Measurements from ENCODE around the gene UBAC2.
"Not testable (repeated sequence)": the region's sequence is repeated elsewhere in the genome, so short reads cannot be mapped to it uniquely, and the experiment has no call there.

Gene UBAC2

DNA sequence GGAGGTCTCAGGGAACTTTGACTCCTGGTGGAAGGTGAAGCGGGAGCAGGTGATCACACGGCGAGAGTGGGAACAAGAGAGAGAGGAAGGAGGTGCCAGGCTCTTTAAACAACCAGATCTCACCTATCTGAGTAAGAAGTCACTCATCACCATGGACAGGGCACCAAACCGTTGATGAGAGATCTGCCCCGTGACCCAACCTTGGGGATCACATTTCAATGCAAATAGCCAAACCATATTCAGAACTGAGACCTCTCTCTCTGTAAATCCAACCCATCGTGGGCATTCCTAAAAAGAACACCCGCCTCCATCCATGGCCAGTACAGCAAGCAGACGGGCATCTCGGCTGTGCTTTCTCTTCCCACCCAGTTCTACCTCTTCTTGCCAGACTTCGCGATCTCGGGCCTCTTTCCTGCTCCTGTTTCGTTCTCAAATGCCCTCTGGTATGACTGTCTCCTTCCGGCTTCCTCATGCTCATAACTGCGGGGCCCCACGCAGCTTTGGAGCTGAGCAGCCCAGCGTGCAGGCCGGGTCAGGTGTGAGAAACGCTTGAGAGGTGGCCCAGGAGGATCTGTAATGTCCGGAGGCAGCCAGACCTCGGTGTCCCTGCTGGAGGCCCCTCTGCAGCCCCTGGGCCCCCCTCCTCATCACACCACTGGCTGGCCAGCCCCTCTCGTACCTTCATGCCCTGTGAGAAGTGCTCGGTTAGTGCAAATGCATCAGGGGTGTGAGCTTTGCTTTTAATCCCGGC is 203.5 kb downstream of the UBAC2 start:
- DNase-seq: no peak

GRCh38 chr13:99405966-99406365 is 205.3 kb downstream of the UBAC2 start:
- no peak for DNase-seq

GRCh38 chr13:99406799-99407201 is 206.1 kb downstream of the UBAC2 start:
- DNase-seq: no peak

- DNase-seq: no peak
Observed at GRCh38 chr13:99407906-99408702, 207.4 kb downstream of the UBAC2 start.

GRCh38 chr13:99408703-99409000 is 208.0 kb downstream of the UBAC2 start:
- no peak for DNase-seq

- DNase-seq: not testable (repeated sequence)
Observed at GRCh38 chr13:99409461-99410083, 208.9 kb downstream of the UBAC2 start.

DNA sequence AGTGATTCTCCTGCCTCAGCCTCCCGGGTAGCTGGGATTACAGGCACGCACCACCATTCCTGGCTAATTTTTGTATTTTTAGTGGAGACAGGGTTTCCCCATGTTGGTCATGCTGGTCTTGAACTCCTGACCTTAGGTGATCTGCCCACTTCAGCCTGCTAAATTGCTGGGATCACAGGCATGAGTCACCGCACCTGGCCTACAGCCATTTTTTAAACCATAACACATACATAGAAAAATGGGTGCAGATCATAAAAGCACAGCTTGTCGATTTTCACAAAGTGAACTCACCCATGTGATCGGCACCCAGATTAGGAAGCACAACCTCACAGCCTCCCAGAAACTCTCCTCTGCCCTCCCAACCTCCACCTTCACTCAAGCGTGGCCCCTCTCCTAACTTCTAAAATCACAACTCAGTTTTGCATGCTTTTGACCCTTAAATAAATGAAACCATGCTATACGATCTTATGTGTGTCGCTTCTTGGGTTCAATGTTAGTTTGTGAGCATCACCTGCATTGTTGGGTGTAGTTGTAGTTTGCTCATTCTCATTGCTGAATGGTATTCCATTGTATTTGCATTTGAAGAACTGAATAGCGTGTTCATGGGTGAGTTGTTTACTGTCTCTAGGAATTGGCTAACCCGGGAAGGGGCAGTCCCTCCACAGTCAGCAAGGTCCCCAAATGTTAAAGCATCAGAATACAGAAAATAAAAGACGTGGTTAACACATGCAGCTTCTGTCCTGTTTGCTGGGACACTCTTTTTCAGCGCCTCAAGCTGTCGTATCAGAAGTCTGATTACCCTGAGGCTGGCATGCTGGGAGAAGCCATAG is 210.2 kb downstream of the UBAC2 start:
- not testable (repeated sequence) for DNase-seq

GRCh38 chr13:99412856-99413255 is 212.2 kb downstream of the UBAC2 start:
- no peak for DNase-seq

DNA sequence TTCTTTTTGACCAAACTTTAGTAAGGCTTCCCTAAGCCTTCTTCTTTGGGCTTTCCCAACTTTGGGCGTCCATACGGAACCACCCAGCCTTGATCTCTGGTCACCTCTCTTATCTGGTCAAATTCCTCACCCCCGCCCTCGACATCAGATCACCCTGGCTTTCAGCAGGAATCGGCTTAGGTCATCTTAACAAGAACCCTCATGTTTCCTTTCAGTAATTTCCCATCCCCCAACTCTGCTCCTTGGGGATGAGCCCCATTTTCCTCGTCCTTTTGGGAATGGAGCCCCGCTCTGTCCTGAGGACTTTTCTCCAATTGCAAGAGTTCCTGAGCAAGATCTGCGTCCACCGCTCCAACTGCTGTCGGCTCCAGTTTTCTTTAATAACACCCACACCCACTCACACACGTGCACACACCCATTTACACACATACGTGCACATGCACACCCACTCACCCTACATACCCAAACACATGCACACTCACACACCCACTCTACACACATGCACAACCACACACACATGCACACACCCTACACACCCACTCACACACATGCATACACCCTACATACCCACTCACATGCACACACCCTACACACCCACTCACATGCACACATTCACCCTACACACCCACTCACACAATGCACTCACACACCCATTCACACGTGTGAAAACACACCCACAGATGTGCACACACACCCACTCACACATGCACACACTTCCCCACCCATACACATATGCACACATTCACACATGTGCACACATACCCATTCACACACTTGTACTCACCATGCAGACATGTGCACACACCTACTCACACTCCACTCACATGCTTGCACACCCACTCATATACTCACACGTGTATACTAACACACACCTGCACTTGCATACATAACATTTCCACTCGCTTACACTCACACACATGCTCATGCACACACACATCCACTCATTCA is 213.7 kb downstream of the UBAC2 start:
- DNase-seq: no peak

GRCh38 chr13:99415014-99415650 is 214.5 kb downstream of the UBAC2 start:
- DNase-seq: no peak

DNA sequence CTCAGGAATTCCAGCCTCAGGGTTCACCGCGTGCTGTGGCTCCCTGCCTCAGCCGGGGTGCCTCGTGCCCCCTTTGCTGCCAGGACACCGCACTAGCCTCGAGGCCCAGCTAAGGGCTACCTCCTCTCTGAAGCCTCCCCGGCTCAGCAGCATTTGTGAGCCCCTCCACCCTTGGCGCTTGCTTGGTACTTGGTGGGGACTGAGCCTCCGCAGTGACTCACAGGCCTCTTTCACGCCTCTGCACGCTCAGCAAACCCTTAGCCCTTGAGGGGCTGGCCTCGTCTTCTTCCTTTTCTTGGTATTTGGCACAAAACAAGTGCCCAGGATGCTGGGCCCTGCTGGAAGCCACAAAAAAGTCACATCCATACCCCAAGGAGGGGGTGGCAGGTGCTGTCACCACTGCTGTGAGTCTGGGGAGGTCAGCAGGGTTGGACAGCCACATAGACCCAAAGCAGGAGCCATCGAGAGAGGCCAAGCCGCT is 215.2 kb downstream of the UBAC2 start:
- no peak for DNase-seq

DNA sequence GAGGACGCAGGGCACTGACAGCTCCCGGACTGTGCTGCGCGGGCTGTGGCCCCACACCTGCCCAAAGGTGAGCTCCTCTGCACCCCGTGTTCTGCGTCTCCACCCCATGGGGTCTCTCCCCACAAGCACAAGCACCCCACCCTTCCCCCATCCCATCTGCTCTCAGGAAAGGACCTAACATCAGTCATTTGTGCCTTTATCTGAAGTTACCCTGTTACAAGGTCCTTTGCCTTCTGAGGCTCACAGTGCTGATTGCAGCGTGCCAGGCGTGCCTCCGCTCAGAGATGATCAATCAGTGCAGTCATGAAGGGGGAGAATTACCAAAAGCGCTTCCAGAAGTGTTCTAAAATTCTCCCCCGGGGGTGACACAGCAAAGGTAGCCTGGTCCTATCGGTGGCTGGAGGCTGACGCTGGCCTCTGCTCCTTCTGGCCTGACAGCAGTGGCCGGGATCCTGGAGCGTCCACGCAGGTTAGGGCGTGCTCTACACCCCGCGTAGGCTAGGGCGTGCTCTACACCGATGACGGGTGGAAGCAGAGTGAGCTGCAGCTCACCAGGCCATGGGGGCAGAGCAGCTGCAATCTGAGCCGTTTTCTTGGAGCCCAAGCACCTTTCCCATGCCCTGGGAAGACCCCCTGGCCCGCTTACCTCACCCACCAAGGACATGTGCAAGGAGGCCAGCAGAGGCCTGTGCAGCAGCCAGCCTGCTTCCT is 215.9 kb downstream of the UBAC2 start:
- DNase-seq: no peak

- no peak for DNase-seq
Observed at GRCh38 chr13:99417201-99418102, 216.8 kb downstream of the UBAC2 start.

DNA sequence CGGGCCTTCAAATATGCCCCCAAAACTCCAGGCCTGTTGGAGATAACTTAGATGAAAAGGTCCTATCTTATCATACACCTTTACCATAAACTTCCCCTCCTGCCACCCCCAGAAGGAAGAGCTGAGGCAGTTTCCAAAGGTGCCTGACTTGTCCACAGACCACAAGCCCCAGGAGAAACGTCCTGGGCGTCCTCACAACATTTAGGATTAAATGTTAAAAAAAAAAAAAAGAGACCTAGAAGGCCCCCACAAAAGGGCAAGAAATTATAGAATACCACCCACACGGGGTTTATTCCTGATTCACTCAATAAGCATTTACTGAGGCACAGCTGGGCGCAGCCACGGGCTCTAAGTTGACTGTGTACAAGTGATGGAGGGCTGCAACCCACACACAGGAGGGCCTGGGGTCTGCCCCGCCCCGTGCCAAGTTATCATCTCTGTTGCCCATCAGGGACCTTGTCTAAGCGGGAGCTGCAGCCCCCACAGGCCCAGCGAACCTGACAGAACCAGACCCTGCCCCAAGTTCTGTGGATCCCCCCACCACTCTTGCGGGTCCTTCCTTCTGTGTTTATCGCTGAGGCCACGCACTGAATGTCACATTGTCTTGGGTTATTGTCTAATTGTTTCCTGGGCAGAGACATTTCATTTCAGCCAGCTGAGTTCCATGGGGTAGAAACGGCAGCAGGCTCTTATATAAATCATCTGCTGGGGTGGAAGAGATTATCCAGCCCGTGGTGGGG is 217.6 kb downstream of the UBAC2 start:
- no peak for DNase-seq

GRCh38 chr13:99418843-99419140 is 218.1 kb downstream of the UBAC2 start:
- DNase-seq: no peak

GRCh38 chr13:99419591-99420243 is 219.1 kb downstream of the UBAC2 start:
- DNase-seq: no peak

- DNase-seq: no peak
Observed at GRCh38 chr13:99421271-99421670, 220.6 kb downstream of the UBAC2 start.

Measured in NCI-H1092 treated with DMSO at 0.1 percent for 48 hours (cell line).